Non-pigmented ciliary epithelial cell (primary cell): ENCODE measurements around the gene CX3CL1.
"Not testable (repeated sequence)": the region's sequence is repeated elsewhere in the genome, so short reads cannot be mapped to it uniquely, and the experiment has no call there.

Source experiments
- DNase-seq: peaks from one replicate; pipeline ENCODE4 v3.0.0-alpha.2; 2010; ENCODE audit warnings: low read depth

The CX3CL1 gene

GRCh38 chr16:57357330-57358085, 14.8 kb upstream of the CX3CL1 start:
- DNase-seq: no peak

GRCh38 chr16:57358086-57358420, 14.2 kb upstream of the CX3CL1 start:
- no peak for DNase-seq

- no peak for DNase-seq
These were observed 13.7 kb upstream of the CX3CL1 start, which contains the start of gene CCL22 for GRCh38 chr16:57358527-57359095. Gene CCL22 (plus strand): TSS chr16:57358783. CDS start chr16:57358817, 34 bp downstream.

GRCh38 chr16:57360321-57360935, 11.9 kb upstream of the CX3CL1 start:
- DNase-seq: no peak

- DNase-seq: no peak
These were observed 10.9 kb upstream of the CX3CL1 start for GRCh38 chr16:57361404-57361803.

- no peak for DNase-seq
These were observed 8.1 kb upstream of the CX3CL1 start for GRCh38 chr16:57364143-57364542.

GRCh38 chr16:57366544-57367040, 5.7 kb upstream of the CX3CL1 start:
- no peak for DNase-seq

- no peak for DNase-seq
These were observed 5.1 kb upstream of the CX3CL1 start for GRCh38 chr16:57367116-57367752.

- no peak for DNase-seq
These were observed 557 bp upstream of the CX3CL1 start for GRCh38 chr16:57371494-57372371.

GRCh38 chr16:57373117-57373947, 1.0 kb downstream of the CX3CL1 start:
- no peak for DNase-seq

- no peak for DNase-seq
These were observed 1.8 kb downstream of the CX3CL1 start for GRCh38 chr16:57374067-57374534.

GRCh38 chr16:57374925-57375465, 2.7 kb downstream of the CX3CL1 start:
- not testable (repeated sequence) for DNase-seq

GRCh38 chr16:57376313-57376818, 4.1 kb downstream of the CX3CL1 start:
- no peak for DNase-seq

GRCh38 chr16:57377080-57377841, 5.0 kb downstream of the CX3CL1 start:
- no peak for DNase-seq

- DNase-seq: no peak
These were observed 7.3 kb downstream of the CX3CL1 start for GRCh38 chr16:57379579-57379978.

GRCh38 chr16:57380671-57381462, 8.6 kb downstream of the CX3CL1 start:
- DNase-seq: no peak

GRCh38 chr16:57381791-57382534, 9.7 kb downstream of the CX3CL1 start:
- DNase-seq: no peak
